SK-N-SH (cell line): Measurements from ENCODE around the gene ATP11A. TPM values are rescaled to one million over a fixed set of nuclear protein-coding genes. Genes with fewer than 3 reads are reported as not detected.

ENCODE experiments used
- CTCF ChIA-PET: fragments of 300-600, 350-600 bp; formaldehyde crosslinking; extraction: SDS; loops from one replicate; lab custom pipeline; 2021; lab: Yijun Ruan, JAX
- POLR2A ChIA-PET: fragments of 350-600 bp; sonication (Branson Sonifier 250); formaldehyde crosslinking; extraction: SDS; loops from one replicate; lab custom pipeline; 2020; ENCODE audit warnings: antibody characterized with exemption, inconsistent platforms; lab: Yijun Ruan, JAX
- DNase-seq: peaks from one replicate; pipeline ENCODE4 v3.0.0; 2012
- H2AFZ ChIP-seq: fragments of 200-600 bp; sonication (generic); 2 replicates; pipeline ENCODE4 v1.8.1; 2016; ENCODE audit warnings: antibody characterized with exemption, mild to moderate bottlenecking, low read depth
- H3F3A ChIP-seq: fragments of 200-600 bp; sonication (generic); replicated peaks from 2 replicates; pipeline ENCODE3; 2016; ENCODE audit warnings: antibody characterized with exemption, mild to moderate bottlenecking; ENCODE audit not compliant: insufficient read depth
- H3K27ac ChIP-seq, 2 experiments: fragments of 200-500 bp in 1 of 2; fragments of 200-600 bp in 1 of 2; sonication (Bioruptor generic) in 1 of 2; sonication (generic), shearing (Covaris generic) in 1 of 2; 2 replicates each; pipeline versions ENCODE4 v1.5.1 to v1.6.1; 2014 to 2016; ENCODE audit warnings: low read depth in 2 of 2, inconsistent platforms in 1 of 2, low read length in 1 of 2, mild to moderate bottlenecking in 1 of 2, mixed read lengths in 1 of 2
- H3K27me3 ChIP-seq: fragments of 200-600 bp; sonication (generic), shearing (Covaris generic); 2 replicates; pipeline ENCODE4 v1.6.1; 2016; ENCODE audit warnings: mixed run types; ENCODE audit not compliant: insufficient read depth
- H3K36me3 ChIP-seq, 2 experiments: fragments of 200-500 bp in 1 of 2; fragments of 200-600 bp in 1 of 2; sonication (Bioruptor generic) in 1 of 2; sonication (generic) in 1 of 2; replicated peaks in 1 of 2; 2 replicates each; pipeline versions ENCODE3 to v1.5.1; 2014 to 2016; ENCODE audit warnings: low read length in 1 of 2, mild to moderate bottlenecking in 1 of 2; ENCODE audit not compliant: insufficient read depth in 2 of 2, control insufficient read depth in 1 of 2
- H3K4me1 ChIP-seq, 2 experiments: fragments of 200-500 bp in 1 of 2; fragments of 200-600 bp in 1 of 2; sonication (Bioruptor generic) in 1 of 2; sonication (generic), shearing (Covaris generic) in 1 of 2; 2 replicates each; pipeline versions ENCODE4 v1.5.1 to v1.6.1; 2014 to 2016; ENCODE audit warnings: low read depth in 1 of 2, low read length in 1 of 2, mixed run types in 1 of 2; ENCODE audit not compliant: insufficient read depth in 2 of 2, control insufficient read depth in 1 of 2
- H3K4me2 ChIP-seq: fragments of 200-600 bp; sonication (generic), shearing (Covaris generic); 2 replicates; pipeline ENCODE4 v1.6.1; 2017; ENCODE audit warnings: mixed run types
- H3K4me3 ChIP-seq, 2 experiments: fragments of 200-500 bp in 1 of 2; fragments of 200-600 bp in 1 of 2; sonication (Bioruptor generic) in 1 of 2; sonication (generic), shearing (Covaris generic) in 1 of 2; 2 replicates each; pipeline versions ENCODE4 v1.5.1 to v1.8.1; 2014 to 2016; ENCODE audit warnings: low read depth in 2 of 2, inconsistent platforms in 1 of 2, low read length in 1 of 2, mild to moderate bottlenecking in 1 of 2, mixed read lengths in 1 of 2, moderate library complexity in 1 of 2
- H3K79me2 ChIP-seq: fragments of 200-600 bp; sonication (generic); 2 replicates; pipeline ENCODE4 v1.8.1; 2017; ENCODE audit warnings: mild to moderate bottlenecking; ENCODE audit not compliant: insufficient read depth
- H3K9ac ChIP-seq: fragments of 200-600 bp; sonication (generic); 2 replicates; pipeline ENCODE4 v1.6.1; 2017; ENCODE audit warnings: mixed run types
- H3K9me2 ChIP-seq: fragments of 200-600 bp; sonication (generic); 2 replicates; pipeline ENCODE4 v1.6.1; 2017; ENCODE audit warnings: mixed run types
- H3K9me3 ChIP-seq: fragments of 200-600 bp; sonication (generic); 2 replicates; pipeline ENCODE4 v1.6.1; 2017; ENCODE audit warnings: mixed run types, mild to moderate bottlenecking, moderate library complexity
- H4K20me1 ChIP-seq: fragments of 200-600 bp; sonication (generic); 2 replicates; pipeline ENCODE4 v1.6.1; 2017; ENCODE audit warnings: mild to moderate bottlenecking, mixed run types; ENCODE audit not compliant: insufficient read depth
- EP300 ChIP-seq, 2 experiments: IDR thresholded peaks; 2 replicates each; pipeline versions ENCODE4 v1.4.0 to v1.6.1; 2012; ENCODE audit warnings: borderline replicate concordance in 1 of 2, low read depth in 1 of 2, low read length in 1 of 2
- EZH2phosphoT487 ChIP-seq: fragments of 200-600 bp; sonication (generic); IDR thresholded peaks from 2 replicates; pipeline ENCODE4 v1.6.1; 2017; ENCODE audit warnings: low read depth, mixed run types, mild to moderate bottlenecking, antibody characterized with exemption, moderate library complexity, borderline replicate concordance
- FOSL2 ChIP-seq: IDR thresholded peaks from 2 replicates; pipeline ENCODE4 v1.4.0; 2012; ENCODE audit warnings: low read depth, mild to moderate bottlenecking, moderate library complexity, borderline replicate concordance
- FOXJ3 ChIP-seq: sonication (generic); formaldehyde crosslinking; IDR thresholded peaks from 2 replicates; pipeline ENCODE4 v1.5.1; 2020; ENCODE audit warnings: mild to moderate bottlenecking, missing genetic modification reagents
- FOXM1 ChIP-seq: IDR thresholded peaks from 2 replicates; pipeline ENCODE4 v1.4.0; 2012; ENCODE audit warnings: low read depth, mild to moderate bottlenecking
- GATA2 ChIP-seq: sonication (generic); formaldehyde crosslinking; IDR thresholded peaks from 2 replicates; pipeline ENCODE4 v1.5.0; 2020; ENCODE audit warnings: mild to moderate bottlenecking, missing genetic modification reagents
- IRF3 ChIP-seq: fragments of 150-350 bp; IDR thresholded peaks from 2 replicates; pipeline ENCODE4 v1.6.1; 2016; ENCODE audit warnings: mild to moderate bottlenecking, low read depth, low read length
- MAX ChIP-seq: IDR thresholded peaks from 2 replicates; pipeline ENCODE4 v1.4.0; 2012; ENCODE audit warnings: low read depth
- MEF2A ChIP-seq: IDR thresholded peaks from 2 replicates; pipeline ENCODE4 v1.4.0; 2012; ENCODE audit warnings: low read depth, borderline replicate concordance
- MXI1 ChIP-seq: IDR thresholded peaks from 2 replicates; pipeline ENCODE4 v1.6.1; 2012; ENCODE audit warnings: mild to moderate bottlenecking, low read depth, low read length, improper control_type of control experiment
- NRF1 ChIP-seq: IDR thresholded peaks from 2 replicates; pipeline ENCODE4 v1.6.1; 2012; ENCODE audit warnings: low read depth, mild to moderate bottlenecking, low read length
- PBX3 ChIP-seq: IDR thresholded peaks from 2 replicates; pipeline ENCODE4; 2012
- RCOR1 ChIP-seq: fragments of 150-350 bp; IDR thresholded peaks from 2 replicates; pipeline ENCODE4 v1.6.1; 2017; ENCODE audit warnings: antibody characterized with exemption, low read length
- REST ChIP-seq: IDR thresholded peaks from 2 replicates; pipeline ENCODE4 v1.6.1; 2012; ENCODE audit warnings: mild to moderate bottlenecking, low read depth, low read length, moderate library complexity
- RXRA ChIP-seq: IDR thresholded peaks from 2 replicates; pipeline ENCODE4 v1.4.0; 2012; ENCODE audit warnings: low read depth, mild to moderate bottlenecking, borderline replicate concordance
- SIN3A ChIP-seq: IDR thresholded peaks from 2 replicates; pipeline ENCODE4 v1.6.1; 2012; ENCODE audit warnings: low read depth, mild to moderate bottlenecking, low read length, moderate library complexity, borderline replicate concordance
- SMC3 ChIP-seq: IDR thresholded peaks from 2 replicates; pipeline ENCODE4 v1.6.1; 2012; ENCODE audit warnings: low read depth, low read length, improper control_type of control experiment
- TCF12 ChIP-seq: IDR thresholded peaks from 2 replicates; pipeline ENCODE4 v1.4.0; 2012
- TEAD4 ChIP-seq: IDR thresholded peaks from 2 replicates; pipeline ENCODE4 v1.4.0; 2012; ENCODE audit warnings: mild to moderate bottlenecking, borderline replicate concordance; ENCODE audit not compliant: insufficient read depth
- WGBS: methylation state at CpG from one replicate; pipeline ENCODE4 v1.1.6; 2017; ENCODE audit warnings: low lambda C conversion rate; 5-methylcytosine and 5-hydroxymethylcytosine counted together
- polyA plus RNA-seq, 3 experiments: library from polyadenylated mRNA; depleted of rRNA; stranded (reverse); fragments of >200 nt; gene quantifications; 2 replicates each; pipeline ENCODE4 v1.2.3, GENCODE V29; 2012

ATP11A gene
- polyA plus RNA-seq, 1 of the 3 experiments (the other 2 are of a cell fraction) = 4.1 TPM

GRCh38 chr13:112796190-112796915 lies 106.5 kb downstream of the ATP11A start:
- H4K20me1 ChIP-seq = no peaks in the 10 kb centered on the region
- H3K79me2 ChIP-seq = no peaks in the 10 kb centered on the region
- 92% methylated on average over 9 of the region's 9 CpGs for WGBS
- TF ChIP-seq NRF1 = no peak
- TF ChIP-seq FOSL2 = no peak
- no peak for TF ChIP-seq GATA2 (CRISPR knock-in tag)
- TF ChIP-seq RCOR1 = no peak
- TF ChIP-seq REST = no peak
- TF ChIP-seq RXRA = no peak
- TF ChIP-seq MEF2A = no peak
- TF ChIP-seq SIN3A = no peak
- TF ChIP-seq TEAD4 = no peak
- no peak for TF ChIP-seq IRF3
- no peak for TF ChIP-seq TCF12
- no peaks in the 10 kb centered on the region; a peak in 1 of 4 replicates for H3K4me1 ChIP-seq
- no peak overlapping the region for H3K4me3 ChIP-seq
- H3K27ac ChIP-seq = no peak overlapping the region
- H3K27me3 ChIP-seq = no peaks in the 10 kb centered on the region
- H3K9ac ChIP-seq = no peak overlapping the region
- no peaks in the 10 kb centered on the region for H3F3A ChIP-seq
- POLR2A ChIA-PET = no interaction called here
- no peak overlapping the region for H2AFZ ChIP-seq
- no peak overlapping the region for H3K4me2 ChIP-seq
- CTCF ChIA-PET = no interaction called here
- H3K36me3 ChIP-seq = no peaks in the 10 kb centered on the region
- H3K9me3 ChIP-seq = 0 out of 2 replicates have a peak, but pooled peaks cover 7% of the 10 kb centered on the region
- no peaks in the 10 kb centered on the region for H3K9me2 ChIP-seq
- DNase-seq = no peak

GRCh38 chr13:112799394-112799793 lies 109.6 kb downstream of the ATP11A start:
- Histone ChIP-seq H2AFZ (no peak overlapping the region), H3K27me3 (no peaks in the 10 kb centered on the region), H3K9me2 (no peaks in the 10 kb centered on the region), H3K4me3 (no peak overlapping the region), H3F3A (no peaks in the 10 kb centered on the region), H3K4me2 (no peak overlapping the region), H3K36me3 (no peaks in the 10 kb centered on the region), H3K9me3 (0 out of 2 replicates have a peak, but pooled peaks cover 7% of the 10 kb centered on the region), H3K79me2 (no peaks in the 10 kb centered on the region), H3K4me1 (no peaks in the 10 kb centered on the region), H3K27ac (no peak overlapping the region), H4K20me1 (no peaks in the 10 kb centered on the region), H3K9ac (no peak overlapping the region)
- DNase-seq = no peak
- CTCF ChIA-PET = no interaction called here
- POLR2A ChIA-PET = no interaction called here
- 100% methylated on average over 1 of the region's 1 CpG for WGBS
- no peak for TF ChIP-seq FOXM1
- no peak for TF ChIP-seq MXI1
- TF ChIP-seq EZH2phosphoT487 = no peak
- TF ChIP-seq TCF12 = no peak
- TF ChIP-seq SIN3A = no peak
- TF ChIP-seq MAX = no peak
- TF ChIP-seq EP300 (IDR thresholded peaks at IDR 0.05; ENCODE audit: borderline replicate concordance in 1 of 2, low read depth in 1 of 2, low read length in 1 of 2) = no peak
- TF ChIP-seq RXRA = no peak
- no peak for TF ChIP-seq SMC3
- TF ChIP-seq PBX3 = no peak
- no peak for TF ChIP-seq NRF1
- TF ChIP-seq FOXJ3 (CRISPR knock-in tag) = no peak
